HG03558 (cell line): ENCODE measurements around the gene TSNAXIP1.

Experiments used
- ATAC-seq: cut with Tn5 transposase; IDR thresholded peaks from one replicate; pipeline ENCODE4 v1.9.1; 2021; ENCODE audit warnings: moderate number of reproducible peaks; ENCODE audit not compliant: unreplicated experiment; ENCODE audit errors: extremely low read depth

TSNAXIP1 gene

DNA sequence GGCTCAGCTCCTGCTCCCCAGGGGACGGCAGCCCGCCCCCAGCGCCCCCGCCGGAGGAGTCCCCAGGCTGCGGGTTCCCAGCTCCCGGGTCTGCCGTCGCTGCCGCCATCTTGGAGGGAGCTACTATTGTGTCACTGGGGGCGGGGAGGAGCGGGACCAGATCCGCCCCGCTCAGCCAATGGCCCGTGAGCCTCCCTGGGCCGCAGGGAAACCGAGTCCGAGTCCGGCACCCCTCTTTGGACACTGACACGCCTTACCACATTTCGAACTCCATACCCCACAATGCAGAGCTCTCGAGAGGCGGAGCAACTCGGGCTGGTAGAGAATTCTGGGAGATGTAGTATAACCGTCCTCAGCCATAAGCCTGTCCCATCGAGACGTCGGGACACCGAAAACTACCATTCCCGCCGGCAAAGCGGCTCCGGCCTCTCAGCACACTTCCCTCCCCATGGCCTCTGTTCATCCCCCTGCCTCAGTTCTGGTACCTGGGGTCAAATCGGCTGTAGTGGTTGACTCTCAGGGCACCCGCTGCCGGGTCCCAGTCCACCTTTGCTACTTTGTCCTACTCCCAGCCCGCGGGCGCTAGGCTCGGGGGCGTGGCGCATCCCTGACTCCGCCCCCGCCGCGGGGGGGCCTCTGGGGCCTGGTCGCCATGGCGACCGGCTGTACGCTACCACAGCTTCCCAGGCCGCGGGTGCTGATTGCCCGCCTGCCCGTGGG lies at the start of gene TSNAXIP1, which contains the start of gene RANBP10:
Gene TSNAXIP1 (plus strand): TSS at position 462 of the 720 bp plus-strand sequence. CDS start 261 bp downstream, outside the sequence.
Gene RANBP10 (minus strand): TSS at position 133 of the 720 bp plus-strand sequence. CDS start 24 bp downstream, at position 109.
- peak; percentile 86 for ATAC-seq

DNA sequence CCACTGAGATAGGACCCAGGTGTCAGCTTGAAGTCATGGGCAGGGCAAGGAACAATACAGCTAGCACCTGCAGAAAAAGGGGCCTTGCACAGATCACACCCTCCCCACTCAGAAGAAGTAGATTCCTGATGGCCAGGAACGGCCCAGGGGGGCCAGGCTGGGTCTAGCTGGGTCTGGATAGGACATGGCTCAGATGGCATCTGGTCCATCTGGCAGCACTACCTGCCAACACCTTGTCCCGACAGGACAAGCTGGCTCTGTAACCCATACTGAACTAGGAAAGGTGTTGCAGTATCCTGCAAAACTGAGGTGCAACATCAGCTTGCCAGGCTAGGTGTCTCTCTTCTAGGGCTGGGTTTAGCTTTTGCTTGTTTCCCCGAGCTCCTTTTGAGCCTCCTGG lies 48.7 kb upstream of the TSNAXIP1 start:
- no peak for ATAC-seq

- ATAC-seq = no peak
These were observed 47.7 kb upstream of the TSNAXIP1 start for GRCh38 chr16:67758966-67759365.

DNA sequence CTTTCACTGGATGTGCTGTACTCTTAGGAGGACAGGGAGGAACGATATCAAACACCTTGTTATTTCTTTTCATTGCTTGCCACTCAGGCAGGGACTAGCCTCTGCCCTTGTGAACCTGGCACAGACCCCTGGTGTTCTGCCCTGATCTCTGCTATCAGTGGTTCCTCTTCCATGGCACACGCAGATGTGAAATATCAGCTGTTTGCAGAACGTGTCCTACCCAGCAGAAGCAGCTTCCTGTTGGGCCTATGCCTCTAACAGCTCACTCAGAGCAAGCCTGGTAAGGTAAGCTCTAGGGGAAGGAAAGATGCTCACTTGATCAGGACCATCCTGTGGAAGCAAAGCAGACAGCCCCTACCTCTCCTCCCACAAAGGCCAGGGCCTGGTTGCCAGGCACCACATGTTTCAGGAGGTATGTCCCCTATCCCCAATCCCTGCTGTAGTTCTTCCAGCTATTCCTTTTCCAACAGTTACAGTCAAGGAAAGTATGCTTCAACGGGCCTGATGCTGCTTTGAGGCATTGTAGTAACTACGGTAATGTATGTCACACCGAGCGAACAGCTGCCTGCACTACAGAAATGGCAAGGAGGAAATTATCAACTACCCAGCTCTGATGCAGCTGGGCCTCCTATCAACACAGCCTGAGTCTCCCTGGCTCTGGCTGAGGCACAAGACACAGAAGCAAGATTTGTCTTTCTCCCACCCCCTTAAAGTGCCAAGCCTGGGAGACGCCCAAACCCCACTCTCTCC lies 46.3 kb upstream of the TSNAXIP1 start:
- no peak for ATAC-seq

DNA sequence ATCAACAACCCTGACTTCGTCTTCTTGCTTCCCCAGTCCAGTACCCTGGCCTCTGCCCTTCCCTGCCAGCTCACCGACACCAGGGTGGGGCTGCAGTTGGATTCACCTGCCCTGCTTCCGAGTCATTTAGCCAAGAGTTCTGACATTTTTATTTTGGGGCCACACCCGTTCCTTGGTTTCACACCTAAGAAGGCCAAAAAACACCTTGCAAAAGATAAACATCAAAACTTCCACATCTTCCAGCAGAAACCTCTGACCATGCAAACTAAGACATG lies 45.8 kb upstream of the TSNAXIP1 start:
- no peak for ATAC-seq

GRCh38 chr16:67761924-67762323 lies 44.8 kb upstream of the TSNAXIP1 start:
- ATAC-seq = no peak

DNA sequence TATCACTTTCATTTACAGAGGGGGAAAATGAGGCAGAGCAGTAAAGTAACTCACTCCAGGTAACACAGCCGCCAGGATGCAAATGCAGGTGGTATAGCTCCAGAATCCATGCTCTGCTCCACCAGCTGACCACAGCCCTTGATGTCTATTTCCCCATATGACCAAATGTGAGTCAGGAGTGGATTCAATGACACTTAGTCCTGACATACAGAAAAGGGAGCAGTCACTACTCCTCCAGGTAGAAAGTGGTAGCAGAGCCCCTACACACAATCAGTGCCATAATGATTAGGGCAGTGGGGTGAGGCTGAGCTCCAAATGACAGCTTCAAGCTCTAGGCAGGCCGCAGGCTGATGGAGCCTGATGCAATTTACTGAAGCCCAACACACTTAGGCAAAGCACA lies 44.3 kb upstream of the TSNAXIP1 start:
- no peak for ATAC-seq

- no peak for ATAC-seq
These were observed 43.6 kb upstream of the TSNAXIP1 start for GRCh38 chr16:67763066-67763465.

DNA sequence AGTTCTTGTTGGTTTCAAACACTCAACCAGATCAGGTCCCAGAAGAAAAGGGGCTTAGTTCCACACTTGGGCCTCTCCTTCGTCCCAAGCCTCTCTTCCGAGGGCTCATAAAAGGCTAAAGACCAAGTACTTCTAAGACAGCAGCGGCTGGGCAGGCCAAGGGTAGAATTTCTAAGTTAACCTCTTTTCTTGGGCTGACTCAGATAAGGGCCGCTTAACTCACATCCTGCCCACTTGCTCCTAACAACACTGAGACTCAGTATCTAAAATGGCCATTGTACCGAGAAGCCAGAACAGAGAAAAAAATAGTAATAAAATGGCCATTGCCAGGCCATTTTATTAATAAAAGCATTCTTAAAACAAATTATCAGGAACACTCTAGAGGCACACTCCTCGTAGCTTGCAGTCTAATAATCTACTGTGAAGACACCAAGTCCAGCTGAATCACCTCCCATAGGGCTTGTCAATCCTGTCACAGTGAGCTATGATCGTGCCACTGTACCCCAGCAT lies 42.5 kb upstream of the TSNAXIP1 start:
- ATAC-seq = no peak

GRCh38 chr16:67766291-67766690 lies 40.4 kb upstream of the TSNAXIP1 start:
- no peak for ATAC-seq

DNA sequence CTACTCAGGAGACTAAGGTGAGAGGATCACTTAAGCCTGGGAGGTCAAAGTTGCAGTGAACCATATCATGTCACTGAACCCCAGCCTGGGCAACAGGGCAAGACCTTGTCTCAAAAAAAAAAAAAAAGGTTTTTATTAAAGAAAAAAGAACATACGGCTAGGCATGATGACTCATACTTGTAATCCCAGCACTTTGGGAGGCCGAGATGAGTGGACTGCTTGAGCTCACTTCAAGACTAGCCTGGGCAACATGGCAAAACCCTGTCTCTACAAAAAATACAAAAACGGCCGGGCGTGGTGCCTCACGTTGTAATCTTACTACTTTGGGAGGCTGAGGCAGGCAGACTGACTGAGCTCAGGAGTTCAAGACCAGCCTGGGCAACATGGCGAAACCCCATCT lies 38.7 kb upstream of the TSNAXIP1 start:
- no peak for ATAC-seq

DNA sequence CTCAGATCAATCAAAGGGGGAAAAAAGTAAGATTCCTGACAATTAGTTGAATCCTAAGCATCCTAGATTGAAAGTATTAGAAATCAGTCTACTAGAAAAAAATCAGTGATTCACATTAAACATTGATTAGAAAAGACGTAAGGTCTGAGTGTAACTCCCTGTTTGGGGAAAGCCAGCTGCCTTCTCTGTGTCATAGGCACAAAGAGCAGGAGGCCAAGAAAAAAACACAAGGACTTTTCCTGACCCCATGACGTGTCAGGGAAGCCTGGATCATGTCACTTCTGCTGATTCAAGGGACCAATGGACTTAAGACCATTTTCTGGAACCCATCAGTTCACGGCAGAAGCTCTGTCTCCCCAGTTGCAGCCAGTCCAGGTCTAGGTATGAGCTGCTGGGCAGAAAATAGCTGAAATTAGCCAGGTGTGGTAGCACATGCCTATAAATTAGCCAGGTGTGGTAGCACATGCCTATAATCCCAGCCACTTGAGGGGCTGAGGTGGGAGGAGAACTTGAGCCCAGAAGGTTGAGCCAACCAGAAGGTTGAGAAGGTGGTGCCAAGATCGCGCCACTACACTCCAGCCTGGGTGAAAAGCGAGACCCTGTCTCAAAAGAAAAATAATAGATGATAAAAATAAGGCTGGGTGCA lies 36.2 kb upstream of the TSNAXIP1 start:
- ATAC-seq = no peak

DNA sequence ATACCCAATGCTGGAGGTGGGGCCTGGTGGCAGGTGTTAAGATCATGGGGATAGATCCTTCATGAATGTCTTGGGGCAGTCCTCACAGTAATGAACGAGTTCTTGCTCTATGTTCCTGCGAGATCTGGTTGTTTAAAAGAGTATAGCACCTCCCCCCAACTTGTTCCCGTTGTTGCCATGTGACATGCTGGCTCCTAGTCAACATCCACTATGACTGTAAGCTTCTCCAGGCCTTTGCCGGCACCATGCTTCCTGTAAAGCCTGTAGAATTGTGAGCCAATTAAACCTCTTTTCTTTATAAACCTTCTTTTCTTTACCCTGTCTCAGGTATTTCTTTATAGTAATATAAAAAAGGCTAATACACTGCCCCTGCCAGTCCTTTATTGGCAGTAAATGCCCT lies 33.6 kb upstream of the TSNAXIP1 start:
- ATAC-seq = no peak

DNA sequence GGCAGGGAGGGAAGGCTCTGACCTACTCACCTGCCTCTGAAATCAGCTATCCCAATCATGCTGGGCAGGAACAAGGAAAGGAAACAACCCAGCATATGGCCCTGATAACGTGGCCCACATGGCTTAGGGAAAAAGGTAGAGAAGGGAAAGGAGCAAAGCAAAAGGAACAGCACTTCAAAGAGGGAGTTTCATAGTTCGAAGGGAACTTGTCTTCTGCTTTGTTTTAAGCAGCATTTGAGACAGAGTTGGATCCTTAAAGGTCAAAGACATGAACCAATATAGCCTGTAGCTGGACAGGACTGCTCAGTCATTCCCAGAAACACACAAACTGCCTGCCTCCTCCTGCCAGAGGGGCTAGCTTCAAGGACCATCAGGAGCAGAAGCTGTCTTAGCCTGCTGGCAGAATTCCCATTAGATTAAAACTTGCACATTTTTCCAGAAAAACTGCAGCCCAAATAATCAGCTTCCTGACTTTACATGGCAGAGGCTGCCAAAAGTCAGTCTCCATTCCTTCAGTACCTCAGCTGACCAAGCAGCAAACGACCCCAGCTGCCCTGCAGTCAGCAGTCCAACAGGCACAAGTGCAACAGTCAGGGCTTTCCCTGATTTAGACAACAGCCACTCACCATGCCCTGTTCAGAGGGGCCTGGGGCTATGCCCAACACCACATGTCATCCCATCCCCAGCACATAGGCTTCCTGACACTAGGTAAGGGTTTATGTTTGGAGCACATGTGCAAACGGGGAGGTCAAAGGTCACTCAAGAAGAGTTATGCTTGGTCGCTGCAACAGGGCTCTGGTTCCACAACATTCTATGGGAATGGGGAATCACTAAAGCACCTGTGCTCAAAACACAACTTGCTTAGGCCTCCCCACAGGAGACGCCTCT lies 32.9 kb upstream of the TSNAXIP1 start:
- no peak for ATAC-seq

DNA sequence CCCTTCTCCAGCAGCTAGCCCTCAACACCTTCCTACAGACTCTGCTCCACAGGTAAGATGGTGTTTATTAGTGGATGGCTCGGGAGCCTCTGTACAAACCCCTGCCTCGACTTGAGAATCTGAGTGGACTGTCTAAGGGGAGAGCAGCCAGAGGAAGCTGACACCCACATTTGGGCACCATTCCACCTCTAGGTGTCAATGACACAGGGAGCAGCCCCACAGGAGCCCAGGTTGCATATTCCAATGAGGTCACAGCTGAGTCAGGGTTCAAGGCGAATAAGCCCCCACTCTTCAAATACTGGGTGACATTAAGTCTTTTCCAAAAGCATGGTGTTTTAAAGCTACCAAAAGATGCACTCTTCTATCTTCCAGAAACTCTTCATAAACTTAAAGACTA lies 32.2 kb upstream of the TSNAXIP1 start:
- no peak for ATAC-seq

- no peak for ATAC-seq
These were observed 31.4 kb upstream of the TSNAXIP1 start for GRCh38 chr16:67775273-67775672.

GRCh38 chr16:67779256-67780014 lies 27.3 kb upstream of the TSNAXIP1 start:
- ATAC-seq = no peak

DNA sequence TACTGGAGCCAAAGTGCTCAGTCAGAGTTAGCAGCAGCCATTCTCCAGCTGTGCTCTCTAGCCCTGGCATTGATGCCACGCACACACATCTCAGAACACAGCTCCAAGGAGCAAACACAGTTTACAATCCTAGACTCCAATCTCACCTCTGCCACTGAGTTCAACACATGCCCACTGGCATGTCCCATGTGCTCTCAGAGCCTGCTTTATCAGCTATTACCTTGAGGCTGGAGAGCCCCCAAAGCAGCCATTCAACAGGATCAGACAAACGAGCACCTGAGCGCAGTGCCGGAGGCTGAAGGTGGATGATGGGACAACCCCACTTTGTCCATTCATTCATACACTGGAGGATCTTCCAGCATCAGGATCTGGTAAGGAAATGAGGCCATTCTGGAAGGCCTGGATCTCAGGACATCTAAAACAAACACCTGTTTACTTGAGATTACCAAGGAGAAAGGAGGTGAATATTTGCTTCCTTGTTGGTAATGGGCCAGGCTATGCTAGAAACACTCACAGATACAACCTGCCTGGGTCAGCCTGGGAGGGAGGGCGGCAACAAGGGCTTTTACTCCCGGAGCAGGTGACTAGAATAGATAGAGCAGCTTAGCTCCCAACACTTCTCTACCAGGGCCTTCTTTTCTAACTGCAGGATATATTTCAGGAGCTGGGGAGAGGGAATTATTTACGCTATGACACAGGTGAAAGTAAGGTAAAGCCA lies 25.7 kb upstream of the TSNAXIP1 start:
- no peak for ATAC-seq

GRCh38 chr16:67781565-67781921 lies 25.1 kb upstream of the TSNAXIP1 start:
- no peak for ATAC-seq
